ENCODE results near the gene DNMT3A. TPM values are rescaled to one million over a fixed set of nuclear protein-coding genes. Genes with fewer than 3 reads are reported as not detected.

The DNMT3A gene
- total RNA-seq, 1 donor from 2014 or later, result 16.5 TPM

GRCh38 chr2:25366629-25367028, 24.9 kb upstream of the DNMT3A start:
- Histone ChIP-seq H3K27ac (replicated peaks) (no peak overlapping the region), H3K27me3 (ENCODE audit: low read depth) (no peaks in the 10 kb centered on the region), H3K4me3 (no peak overlapping the region), H3K36me3 (no peaks in the 10 kb centered on the region), H3K4me1 (peaks cover 9% of the 10 kb centered on the region), H3K9me3 (replicated peaks) (no peaks in the 10 kb centered on the region)
- DNase-seq, result no peak
- TF ChIP-seq CTCF (IDR thresholded peaks at IDR 0.05; ENCODE audit: borderline replicate concordance), result no peak
- intact Hi-C loops (cut with micrococcal nuclease), result no loop called here

- Histone ChIP-seq H3K36me3 (no peaks in the 10 kb centered on the region), H3K4me3 (no peak overlapping the region), H3K27me3 (ENCODE audit: low read depth) (no peaks in the 10 kb centered on the region), H3K4me1 (peaks cover 13% of the 10 kb centered on the region), H3K27ac (replicated peaks) (no peak overlapping the region), H3K9me3 (replicated peaks) (no peaks in the 10 kb centered on the region)
- intact Hi-C loops (cut with micrococcal nuclease), result no loop called here
- DNase-seq, result no peak
- no peak for TF ChIP-seq CTCF (IDR thresholded peaks at IDR 0.05; ENCODE audit: borderline replicate concordance)
Observed at GRCh38 chr2:25365241-25365640, 23.5 kb upstream of the DNMT3A start.

- H3K4me3 ChIP-seq, result no peak overlapping the region
- intact Hi-C loops (cut with micrococcal nuclease), result no loop called here
- H3K36me3 ChIP-seq, result no peaks in the 10 kb centered on the region
- no peak overlapping the region for H3K27ac ChIP-seq (replicated peaks)
- H3K4me1 ChIP-seq, result peaks cover 13% of the 10 kb centered on the region
- H3K9me3 ChIP-seq (replicated peaks), result no peaks in the 10 kb centered on the region
- no peaks in the 10 kb centered on the region for H3K27me3 ChIP-seq (ENCODE audit: low read depth)
- TF ChIP-seq CTCF (IDR thresholded peaks at IDR 0.05; ENCODE audit: borderline replicate concordance), result no peak
- DNase-seq, result no peak
Observed at GRCh38 chr2:25363733-25364132, 22.0 kb upstream of the DNMT3A start.

- no peak for DNase-seq
- H3K27ac ChIP-seq (replicated peaks), result peak overlapping the region; percentile 76
- intact Hi-C loops (cut with micrococcal nuclease), result no loop called here
Observed at GRCh38 chr2:25362434-25363145, 20.9 kb upstream of the DNMT3A start.

GRCh38 chr2:25362049-25362433, 20.3 kb upstream of the DNMT3A start:
- Histone ChIP-seq H3K4me1 (peaks cover 13% of the 10 kb centered on the region), H3K27ac (replicated peaks) (peak overlapping the region; percentile 76), H3K4me3 (peak overlapping the region; percentile 57), H3K36me3 (no peaks in the 10 kb centered on the region), H3K27me3 (ENCODE audit: low read depth) (peaks cover 4% of the 10 kb centered on the region), H3K9me3 (replicated peaks) (no peaks in the 10 kb centered on the region)
- DNase-seq, result peak; percentile 89
- intact Hi-C loops (cut with micrococcal nuclease), result no loop called here
- TF ChIP-seq CTCF (IDR thresholded peaks at IDR 0.05; ENCODE audit: borderline replicate concordance), result peak; percentile 99

More at GRCh38 chr2:25362434-25363145, 20.9 kb upstream of the DNMT3A start:
- H3K4me1 ChIP-seq, result peaks cover 13% of the 10 kb centered on the region
- no peaks in the 10 kb centered on the region for H3K36me3 ChIP-seq
- no peaks in the 10 kb centered on the region for H3K9me3 ChIP-seq (replicated peaks)
- H3K4me3 ChIP-seq, result peak overlapping the region; percentile 57
- TF ChIP-seq CTCF (IDR thresholded peaks at IDR 0.05; ENCODE audit: borderline replicate concordance), result no peak
- H3K27me3 ChIP-seq (ENCODE audit: low read depth), result peaks cover 4% of the 10 kb centered on the region
